GM18909 (cell line): ENCODE data around the gene NEK8.
"Not testable (repeated sequence)": the region's sequence is repeated elsewhere in the genome, so short reads cannot be mapped to it uniquely, and the experiment has no call there.

Experiments
- ATAC-seq: cut with Tn5 transposase; IDR thresholded peaks from one replicate; pipeline ENCODE4 v1.9.1; 2021; ENCODE audit warnings: mild to moderate bottlenecking; ENCODE audit not compliant: unreplicated experiment, poor library complexity

The NEK8 gene

GRCh38 chr17:28707339-28707720, 21.3 kb upstream of the NEK8 start:
- no peak for ATAC-seq

GRCh38 chr17:28710861-28711722, 17.5 kb upstream of the NEK8 start:
- ATAC-seq = peak; percentile 77

DNA sequence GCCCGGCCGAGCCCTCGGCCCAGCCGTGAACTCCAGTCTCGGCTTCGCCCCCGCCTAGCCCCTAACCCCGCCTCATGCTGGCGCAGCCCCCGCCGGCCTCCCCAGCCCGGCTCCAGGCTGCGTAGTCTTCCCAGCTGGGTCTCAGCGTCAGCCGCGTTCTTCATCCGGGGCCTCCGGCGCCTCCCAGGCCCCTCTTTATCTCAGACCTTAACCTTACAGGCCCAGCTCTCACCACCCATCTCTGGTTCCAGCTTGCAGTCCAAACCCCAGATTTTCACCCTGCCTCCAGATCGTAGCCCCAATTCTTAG, 16.9 kb upstream of the NEK8 start, which contains the start of gene PROCA1:
PROCA1 (minus strand) TSS at position 166 of the 309 bp plus-strand sequence. CDS start 228 bp downstream, outside the sequence.
- ATAC-seq = peak; percentile 31

DNA sequence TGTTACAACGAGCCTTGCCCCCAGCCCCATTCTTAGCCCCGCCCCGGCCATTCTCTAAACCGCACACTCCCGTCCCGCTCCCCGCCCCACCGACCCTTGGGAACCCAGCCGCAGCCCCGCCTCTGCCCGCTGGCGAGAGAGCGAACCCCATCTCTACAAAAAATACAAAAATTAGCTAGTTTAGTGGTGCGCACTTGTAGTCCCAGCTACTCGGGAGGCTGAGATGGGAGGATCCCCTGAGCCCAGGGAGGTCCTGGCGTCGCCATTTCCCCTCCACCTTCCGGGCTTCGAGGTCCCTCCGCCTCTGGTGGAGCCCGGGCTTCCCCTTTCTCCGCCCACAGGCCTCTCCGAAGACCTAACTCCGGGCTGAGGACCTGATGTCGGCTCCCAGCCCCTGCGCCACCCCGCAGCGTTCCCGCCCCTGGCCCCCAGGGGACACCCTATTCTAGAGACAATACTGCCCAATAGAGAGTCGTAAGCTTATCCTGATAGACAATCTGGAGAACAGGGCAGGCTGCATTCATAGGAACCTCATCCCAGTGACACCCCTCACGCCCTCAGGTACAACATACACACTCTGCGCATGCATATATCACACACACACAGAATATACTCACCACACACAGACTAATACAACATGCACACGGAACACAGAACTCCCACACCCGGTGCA, 16.4 kb upstream of the NEK8 start:
- peak; percentile 5 for ATAC-seq

GRCh38 chr17:28712705-28713415, 15.7 kb upstream of the NEK8 start:
- no peak for ATAC-seq

DNA sequence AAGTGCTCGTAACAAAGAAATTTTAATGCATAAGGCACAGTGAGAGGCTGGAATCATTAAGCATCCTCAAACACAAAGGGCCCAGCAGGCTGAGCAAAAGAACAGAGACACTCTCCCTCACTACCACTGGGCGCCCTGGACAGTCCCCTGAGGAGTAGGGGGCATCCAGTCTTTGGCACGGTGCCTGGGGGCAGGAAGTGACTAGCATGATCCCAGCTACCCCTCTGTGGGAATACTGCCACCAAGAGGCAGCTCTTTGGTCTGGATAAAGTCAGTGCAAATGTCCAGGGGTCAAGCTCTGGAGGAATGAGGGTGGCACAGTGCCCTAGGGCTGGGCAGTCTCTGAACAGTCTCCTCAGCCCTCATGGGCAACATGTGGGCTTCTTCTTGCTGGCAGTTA, 14.3 kb upstream of the NEK8 start:
- ATAC-seq = no peak

GRCh38 chr17:28715217-28715616, 13.4 kb upstream of the NEK8 start:
- no peak for ATAC-seq

- no peak for ATAC-seq
Measured at GRCh38 chr17:28716740-28717577, 11.6 kb upstream of the NEK8 start.

DNA sequence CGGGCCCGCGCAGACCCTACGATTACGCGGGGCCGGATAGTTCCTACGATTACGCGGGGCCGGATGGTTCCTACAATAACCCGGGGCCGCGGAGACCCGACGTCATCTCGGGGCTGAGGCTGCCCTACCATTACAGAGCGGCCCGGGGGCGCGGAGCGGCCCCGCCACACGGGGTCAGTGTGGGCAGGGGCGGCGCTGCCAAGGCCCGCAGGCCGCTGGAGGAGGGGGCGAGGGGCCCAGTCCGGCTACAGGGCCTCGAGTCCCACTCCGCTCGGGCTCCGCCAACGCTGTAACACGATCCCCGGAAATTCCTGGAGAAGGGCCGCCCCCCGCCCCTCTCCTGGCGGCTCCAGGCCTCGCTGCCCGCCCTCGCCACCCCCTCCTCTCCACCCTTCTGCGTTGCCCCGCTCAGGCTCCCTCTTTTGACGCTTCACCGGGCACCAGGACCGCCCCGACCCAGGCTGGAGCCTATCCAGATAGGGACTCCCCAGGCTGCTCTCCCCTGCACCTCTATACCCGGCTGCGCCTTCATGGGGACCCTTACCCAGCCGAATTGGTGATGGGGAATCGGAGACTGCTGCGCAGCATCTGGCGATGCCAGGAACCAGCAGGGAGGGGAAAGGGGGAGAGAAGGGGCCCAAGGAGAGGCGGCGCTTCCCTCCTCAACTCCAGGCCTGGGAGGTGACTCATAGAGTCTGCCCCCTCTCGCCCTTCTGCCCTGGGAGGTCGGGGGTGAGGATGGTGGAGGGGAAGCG, 10.8 kb upstream of the NEK8 start, which contains the start of gene RAB34:
RAB34 (minus strand) TSS at position 291 of the 755 bp plus-strand sequence. CDS start 602 bp downstream, outside the sequence.
- ATAC-seq = no peak

GRCh38 chr17:28718333-28719020, 10.1 kb upstream of the NEK8 start:
- ATAC-seq = no peak

- ATAC-seq = peak; percentile 1
Measured at GRCh38 chr17:28719021-28719433, 9.6 kb upstream of the NEK8 start.

- no peak for ATAC-seq
Measured at GRCh38 chr17:28720247-28720996, 8.2 kb upstream of the NEK8 start.

DNA sequence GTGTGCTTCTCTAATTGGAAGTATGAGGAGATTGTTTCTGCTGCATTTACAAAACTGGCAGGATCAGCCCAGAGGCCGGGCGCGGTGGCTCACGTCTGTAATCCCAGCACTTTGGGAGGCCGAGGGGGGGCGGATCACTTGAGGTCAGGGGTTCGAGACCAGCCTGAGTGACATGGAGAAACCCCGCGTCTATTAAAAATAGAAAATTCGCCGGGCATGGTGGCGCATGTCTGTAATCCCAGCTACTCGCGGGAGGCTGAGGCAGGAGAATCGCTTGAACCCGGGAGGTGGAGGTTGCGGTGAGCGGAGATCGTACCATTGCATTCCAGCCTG, 7.6 kb upstream of the NEK8 start:
- ATAC-seq = not testable (repeated sequence)

DNA sequence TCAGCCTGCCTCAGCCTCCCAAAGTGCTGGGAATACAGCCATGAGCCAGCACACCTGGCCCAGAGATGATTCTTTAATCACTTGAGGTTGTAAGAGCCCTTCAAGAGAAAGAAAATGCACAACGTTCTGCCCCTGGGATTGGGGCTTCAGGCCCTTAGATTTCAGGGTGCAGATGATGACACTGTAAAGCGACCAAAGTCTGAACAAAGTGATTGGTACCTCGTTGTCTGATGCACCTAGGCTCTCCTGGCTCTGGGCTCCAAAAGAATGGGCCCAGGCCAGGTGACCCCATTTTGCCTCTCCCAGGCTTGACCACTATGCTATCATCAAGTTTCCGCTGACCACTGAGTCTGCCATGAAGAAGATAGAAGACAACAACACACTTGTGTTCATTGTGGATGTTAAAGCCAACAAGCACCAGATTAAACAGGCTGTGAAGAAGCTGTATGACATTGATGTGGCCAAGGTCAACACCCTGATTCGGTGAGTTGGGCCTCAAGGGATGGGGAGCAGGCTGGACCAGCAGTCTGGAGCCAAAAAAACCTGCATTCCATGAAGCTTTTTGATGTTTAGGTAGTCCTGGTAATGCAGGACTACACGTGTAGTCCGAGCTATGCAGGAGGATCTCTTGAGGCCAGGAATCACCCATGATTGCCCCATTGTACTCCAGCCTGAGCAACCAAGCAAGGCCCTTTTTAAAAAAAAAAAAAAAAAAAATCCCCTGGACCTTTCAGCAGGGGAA, 6.0 kb upstream of the NEK8 start:
- no peak for ATAC-seq

- no peak for ATAC-seq
Measured at GRCh38 chr17:28723159-28723835, 5.3 kb upstream of the NEK8 start.

DNA sequence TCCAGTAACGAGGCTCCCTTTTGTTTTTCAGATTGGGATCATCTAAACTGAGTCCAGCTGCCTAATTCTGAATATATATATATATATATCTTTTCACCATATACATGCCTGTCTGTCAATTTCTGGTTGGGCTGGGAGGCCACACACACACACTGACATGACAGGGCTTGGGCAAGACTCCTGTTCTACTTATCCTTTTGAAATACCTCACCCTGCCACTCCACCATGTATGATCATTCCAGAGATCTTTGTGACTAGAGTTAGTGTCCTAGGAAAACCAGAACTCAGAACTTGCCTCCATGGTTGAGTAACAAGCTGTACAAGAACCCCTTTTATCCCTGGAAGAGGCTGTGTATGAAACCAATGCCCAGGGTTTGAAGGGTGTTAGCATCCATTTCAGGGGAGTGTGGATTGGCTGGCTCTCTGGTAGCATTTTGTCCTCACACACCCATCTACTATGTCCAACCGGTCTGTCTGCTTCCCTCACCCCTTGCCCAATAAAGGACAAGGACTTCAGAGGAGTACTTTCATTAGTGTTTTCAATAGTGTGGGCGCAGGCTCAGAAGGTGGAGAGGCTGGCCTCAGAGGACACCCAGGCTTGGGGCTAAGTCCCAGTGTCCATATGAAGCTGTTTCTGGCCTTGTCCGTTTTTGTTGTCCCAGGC, 4.6 kb upstream of the NEK8 start:
- ATAC-seq = not testable (repeated sequence)
